H1 (cell line): ENCODE results near the gene SNAPC2.

Experiments used
- BRCA1 ChIP-seq: IDR thresholded peaks from 2 replicates; pipeline ENCODE4 v1.6.1; 2012; ENCODE audit warnings: low read depth, low read length, improper control_type of control experiment
- CBX5 ChIP-seq: fragments of 300-800, 300-1000 bp; sonication (generic); IDR thresholded peaks from 2 replicates; pipeline ENCODE4 v1.7.1; 2016; ENCODE audit warnings: antibody characterized with exemption, low read length, low read depth
- CTCF ChIP-seq, 3 experiments: IDR thresholded peaks; 1 replicate in 2 of 3; 2 replicates in 1 of 3; pipeline versions ENCODE4 v1.5.1 to v1.6.1; 2011; ENCODE audit warnings: low read length in 3 of 3, mild to moderate bottlenecking in 3 of 3, inconsistent platforms in 2 of 3, low read depth in 1 of 3, moderate library complexity in 1 of 3; ENCODE audit not compliant: insufficient read depth in 1 of 3; ENCODE audit errors: control extremely low read depth in 1 of 3
- EP300 ChIP-seq, 2 experiments: IDR thresholded peaks; 1 replicate in 1 of 2; 2 replicates in 1 of 2; pipeline ENCODE4 v1.6.1; 2011 to 2012; ENCODE audit warnings: low read depth in 2 of 2, low read length in 2 of 2, mild to moderate bottlenecking in 2 of 2, borderline replicate concordance in 1 of 2, inconsistent platforms in 1 of 2, moderate library complexity in 1 of 2
- EZH2 ChIP-seq: fragments of 200-600 bp; sonication (generic); IDR thresholded peaks from 2 replicates; pipeline ENCODE4 v1.7.1; 2012; ENCODE audit warnings: low read depth, mild to moderate bottlenecking, moderate library complexity, low read length, inconsistent platforms; ENCODE audit not compliant: severe bottlenecking
- JUND ChIP-seq: IDR thresholded peaks from 2 replicates; pipeline ENCODE4 v1.6.1; 2011; ENCODE audit warnings: mild to moderate bottlenecking, improper control_type of control experiment, low read length
- MAX ChIP-seq: IDR thresholded peaks from 2 replicates; pipeline ENCODE4 v1.6.1; 2012; ENCODE audit warnings: inconsistent platforms
- POLR2A ChIP-seq, 2 experiments: IDR thresholded peaks; 1 replicate in 1 of 2; 2 replicates in 1 of 2; pipeline ENCODE4 v1.6.1; 2011; ENCODE audit warnings: low read depth in 2 of 2, low read length in 2 of 2, mild to moderate bottlenecking in 2 of 2; ENCODE audit errors: control extremely low read depth in 1 of 2
- POLR2AphosphoS5 ChIP-seq: IDR thresholded peaks from 2 replicates; pipeline ENCODE4 v1.6.1; 2011; ENCODE audit warnings: low read depth, low read length
- RAD21 ChIP-seq, 2 experiments: IDR thresholded peaks in 1 of 2; conservative IDR thresholded peaks in 1 of 2; 2 replicates each; pipeline ENCODE4 v1.6.1; 2011; ENCODE audit warnings: low read depth in 2 of 2, low read length in 2 of 2, improper control_type of control experiment in 1 of 2, inconsistent platforms in 1 of 2, mild to moderate bottlenecking in 1 of 2, moderate library complexity in 1 of 2
- SP1 ChIP-seq: IDR thresholded peaks from 2 replicates; pipeline ENCODE4 v1.6.1; 2011; ENCODE audit warnings: low read depth, low read length
- SP2 ChIP-seq: IDR thresholded peaks from 2 replicates; pipeline ENCODE4 v1.6.1; 2012; ENCODE audit warnings: mild to moderate bottlenecking, low read length, inconsistent platforms
- TAF1 ChIP-seq: IDR thresholded peaks from 2 replicates; pipeline ENCODE4 v1.6.1; 2011; ENCODE audit warnings: mild to moderate bottlenecking, low read depth, low read length

GRCh38 chr19:7912697-7913564 is 7.2 kb upstream of the SNAPC2 start:
- TF ChIP-seq CTCF (IDR thresholded peaks at IDR 0.05; ENCODE audit: control extremely low read depth in 1 of 3, insufficient read depth in 1 of 3, low read depth in 1 of 3, low read length in 3 of 3): no peak
- no peak for TF ChIP-seq POLR2A (IDR thresholded peaks at IDR 0.05; ENCODE audit: control extremely low read depth in 1 of 2, low read depth in 2 of 2, low read length in 2 of 2)
- no peak for TF ChIP-seq JUND
- TF ChIP-seq POLR2AphosphoS5: no peak
- TF ChIP-seq MAX: no peak
- no peak for TF ChIP-seq SP2
- no peak for TF ChIP-seq EZH2
- TF ChIP-seq SP1: no peak
- TF ChIP-seq RAD21 (IDR thresholded peaks at IDR 0.05 in 1 of 2, conservative IDR thresholded peaks at IDR 0.05 in 1 of 2; ENCODE audit: low read depth in 2 of 2, low read length in 2 of 2): no peak
- TF ChIP-seq BRCA1: no peak
- TF ChIP-seq CBX5: no peak
- TF ChIP-seq EP300 (IDR thresholded peaks at IDR 0.05; ENCODE audit: borderline replicate concordance in 1 of 2, low read depth in 2 of 2, low read length in 2 of 2): no peak
- TF ChIP-seq TAF1: no peak
